A673 (cell line): ENCODE results near the gene ZCWPW2.

Experiments used
- EZH2 ChIP-seq: fragments of 200-600 bp; sonication (generic); IDR thresholded peaks from 2 replicates; pipeline ENCODE4 v1.6.1; 2017; ENCODE audit warnings: borderline replicate concordance, low read depth, mild to moderate bottlenecking, mixed read lengths, antibody characterized with exemption, low read length; ENCODE audit not compliant: poor library complexity, severe bottlenecking
- TF ChIP-seq, protein P1 (sequence below): fragments of 300-800, 200-600 bp; sonication (generic); conservative IDR thresholded peaks from 2 replicates; pipeline ENCODE4 v1.5.1; 2017; ENCODE audit warnings: low read depth, mild to moderate bottlenecking, antibody characterized with exemption, low read length, moderate library complexity, mixed read lengths

DNA sequence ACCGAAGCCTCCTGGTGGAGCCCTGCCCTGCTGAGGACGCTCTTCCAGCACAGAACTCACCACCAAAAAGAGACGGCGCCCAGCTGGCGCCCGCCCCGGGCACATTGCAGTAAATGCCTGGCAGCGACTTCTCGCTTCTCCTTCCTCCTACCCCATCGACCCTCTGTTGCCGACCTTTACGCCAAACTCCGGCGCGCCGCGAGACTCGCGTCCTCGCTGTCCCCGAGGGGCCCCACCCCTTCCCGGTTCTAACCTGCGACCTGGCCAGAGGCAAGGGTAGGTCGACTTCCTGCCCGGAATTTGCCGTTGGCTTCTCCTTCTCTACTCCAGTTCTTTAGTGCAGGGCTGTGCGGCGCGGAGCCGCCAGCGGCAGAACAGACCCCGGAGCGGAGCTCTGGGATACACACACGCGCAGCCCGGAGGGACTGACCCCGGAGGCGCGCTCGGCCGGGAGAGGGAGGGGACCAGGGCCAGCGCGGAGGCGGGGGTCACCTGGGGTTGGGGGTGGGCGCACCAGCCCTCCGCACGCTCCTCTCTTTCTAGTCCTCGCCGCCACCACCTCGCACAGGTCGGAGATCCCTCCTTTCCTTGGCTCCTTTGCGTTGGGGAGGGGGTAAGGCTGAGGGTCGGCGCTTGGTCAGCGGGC, 226.7 kb downstream of the ZCWPW2 start:
- TF ChIP-seq, protein P1, sequence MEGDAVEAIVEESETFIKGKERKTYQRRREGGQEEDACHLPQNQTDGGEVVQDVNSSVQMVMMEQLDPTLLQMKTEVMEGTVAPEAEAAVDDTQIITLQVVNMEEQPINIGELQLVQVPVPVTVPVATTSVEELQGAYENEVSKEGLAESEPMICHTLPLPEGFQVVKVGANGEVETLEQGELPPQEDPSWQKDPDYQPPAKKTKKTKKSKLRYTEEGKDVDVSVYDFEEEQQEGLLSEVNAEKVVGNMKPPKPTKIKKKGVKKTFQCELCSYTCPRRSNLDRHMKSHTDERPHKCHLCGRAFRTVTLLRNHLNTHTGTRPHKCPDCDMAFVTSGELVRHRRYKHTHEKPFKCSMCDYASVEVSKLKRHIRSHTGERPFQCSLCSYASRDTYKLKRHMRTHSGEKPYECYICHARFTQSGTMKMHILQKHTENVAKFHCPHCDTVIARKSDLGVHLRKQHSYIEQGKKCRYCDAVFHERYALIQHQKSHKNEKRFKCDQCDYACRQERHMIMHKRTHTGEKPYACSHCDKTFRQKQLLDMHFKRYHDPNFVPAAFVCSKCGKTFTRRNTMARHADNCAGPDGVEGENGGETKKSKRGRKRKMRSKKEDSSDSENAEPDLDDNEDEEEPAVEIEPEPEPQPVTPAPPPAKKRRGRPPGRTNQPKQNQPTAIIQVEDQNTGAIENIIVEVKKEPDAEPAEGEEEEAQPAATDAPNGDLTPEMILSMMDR: no peak
- peak; percentile 80 for TF ChIP-seq EZH2
